Measurements from ENCODE around the gene RAB23. TPM values are rescaled to one million over a fixed set of nuclear protein-coding genes. Genes with fewer than 3 reads are reported as not detected.
"Not testable (repeated sequence)": the region's sequence is repeated elsewhere in the genome, so short reads cannot be mapped to it uniquely, and the experiment has no call there.

RAB23 gene
- total RNA-seq, 4 donors from 2014 or later, result 57.8 to 102 (median 70.3) TPM

DNA sequence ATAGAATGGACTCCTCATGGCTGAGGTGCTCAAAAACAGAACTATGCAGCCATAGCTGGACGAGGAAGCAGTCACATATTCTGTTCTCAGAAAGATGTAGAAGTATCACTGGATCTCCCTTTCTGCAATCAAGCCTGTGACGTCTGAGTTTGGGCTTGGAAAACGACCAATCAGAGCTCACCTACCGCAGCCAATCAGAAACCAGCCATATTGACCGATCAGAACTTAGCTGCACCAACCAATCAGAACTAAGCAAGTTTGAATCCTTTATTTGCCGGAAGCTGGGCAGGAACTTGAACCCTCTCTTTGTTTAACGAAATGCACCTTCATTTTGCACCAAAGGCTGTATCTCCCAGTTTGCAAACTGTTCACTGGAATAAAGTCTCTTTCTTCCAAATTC is 21.8 kb upstream of the RAB23 start:
- H3K36me3 ChIP-seq, result no peaks in the 10 kb centered on the region
- H3K9me3 ChIP-seq, result no peaks in the 10 kb centered on the region
- intact Hi-C loops (cut with DNase I), result no loop called here
- H3K27me3 ChIP-seq, result no peaks in the 10 kb centered on the region
- DNase-seq (ENCODE audit: extremely low spot score), result no peak
- peaks cover 0 to 23% (median 13%) of the 10 kb centered on the region in 4 donors for H3K4me1 ChIP-seq
- H3K27ac ChIP-seq (replicated peaks in 1 of 4), result no peak overlapping the region
- no peak overlapping the region for H3K4me3 ChIP-seq
- TF ChIP-seq EP300 (IDR thresholded peaks at IDR 0.05), result no peak
- TF ChIP-seq POLR2AphosphoS5 (IDR thresholded peaks at IDR 0.05), result no peak
- 91% methylated on average over 7 of the region's 7 CpGs for WGBS

DNA sequence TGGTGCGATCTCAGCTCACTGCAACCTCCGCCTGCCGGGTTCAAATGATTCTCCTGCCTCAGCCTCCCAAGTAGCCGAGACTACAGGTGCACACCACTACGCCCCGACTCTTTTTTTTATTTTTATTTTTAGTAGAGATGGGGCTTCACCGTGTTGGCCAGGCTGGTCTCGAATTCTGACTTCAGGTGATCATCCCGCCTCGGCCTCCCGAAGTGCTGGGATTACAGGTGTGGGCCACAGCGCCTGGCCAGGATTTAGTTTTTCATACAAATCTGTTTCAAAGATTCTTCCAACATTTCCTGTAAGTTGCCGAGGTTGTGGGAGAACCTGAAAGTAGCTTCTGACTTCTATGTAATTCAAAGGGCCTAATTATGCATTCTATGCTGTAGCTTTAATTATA is 21.4 kb upstream of the RAB23 start:
- intact Hi-C loops (cut with DNase I); H3K27me3 ChIP-seq; H3K9me3 ChIP-seq; DNase-seq (ENCODE audit: extremely low spot score); H3K4me3 ChIP-seq; H3K36me3 ChIP-seq: not testable (repeated sequence)
- Histone ChIP-seq H3K27ac (replicated peaks in 1 of 4) (peak overlapping the region in 1 of 4 donors; percentile 70), H3K4me1 (peaks cover 0 to 23% (median 13%) of the 10 kb centered on the region in 4 donors)
- WGBS, result 98% methylated on average over 13 of the region's 13 CpGs

DNA sequence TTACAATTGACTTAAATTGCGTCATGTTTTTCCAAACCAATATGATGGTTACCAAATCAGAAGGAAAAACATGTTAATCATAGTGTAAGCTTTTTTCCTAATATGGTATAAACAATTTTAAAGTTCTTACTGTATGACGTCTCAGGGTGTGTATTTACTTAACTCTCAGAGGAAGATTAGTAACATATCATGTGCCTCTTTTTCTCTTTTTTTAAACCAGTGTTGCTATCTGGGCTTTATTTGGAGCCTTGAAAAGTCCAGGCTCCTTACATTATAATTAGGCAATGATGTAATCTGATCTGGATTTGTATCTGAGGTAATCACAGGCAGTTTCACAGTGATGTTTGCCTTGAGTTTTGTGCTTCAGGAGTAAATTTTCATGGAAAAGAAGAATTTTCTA is 20.4 kb upstream of the RAB23 start:
- intact Hi-C loops (cut with DNase I), result no loop called here
- H3K4me3 ChIP-seq, result no peak overlapping the region

DNA sequence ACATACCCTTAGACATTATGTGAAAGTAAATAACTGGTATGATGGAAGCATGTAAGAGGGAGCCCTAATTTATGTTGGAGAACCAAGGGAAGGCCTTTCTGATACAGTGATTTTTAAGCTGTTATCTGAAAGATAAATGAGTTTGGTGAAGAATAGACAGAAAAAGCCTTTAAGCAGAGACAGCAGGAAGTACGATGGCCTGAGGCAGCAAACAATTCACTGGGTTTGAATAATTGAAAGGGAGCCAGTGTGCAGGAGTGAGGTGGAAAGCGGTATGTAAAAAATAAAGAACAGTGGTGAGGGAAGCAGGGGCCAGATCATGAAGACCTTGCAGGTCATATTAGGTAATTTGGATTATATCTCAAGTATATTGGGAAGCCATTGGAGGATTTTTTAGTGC is 4.1 kb upstream of the RAB23 start:
- H3K9me3 ChIP-seq, result no peaks in the 10 kb centered on the region
- TF ChIP-seq, protein P1, sequence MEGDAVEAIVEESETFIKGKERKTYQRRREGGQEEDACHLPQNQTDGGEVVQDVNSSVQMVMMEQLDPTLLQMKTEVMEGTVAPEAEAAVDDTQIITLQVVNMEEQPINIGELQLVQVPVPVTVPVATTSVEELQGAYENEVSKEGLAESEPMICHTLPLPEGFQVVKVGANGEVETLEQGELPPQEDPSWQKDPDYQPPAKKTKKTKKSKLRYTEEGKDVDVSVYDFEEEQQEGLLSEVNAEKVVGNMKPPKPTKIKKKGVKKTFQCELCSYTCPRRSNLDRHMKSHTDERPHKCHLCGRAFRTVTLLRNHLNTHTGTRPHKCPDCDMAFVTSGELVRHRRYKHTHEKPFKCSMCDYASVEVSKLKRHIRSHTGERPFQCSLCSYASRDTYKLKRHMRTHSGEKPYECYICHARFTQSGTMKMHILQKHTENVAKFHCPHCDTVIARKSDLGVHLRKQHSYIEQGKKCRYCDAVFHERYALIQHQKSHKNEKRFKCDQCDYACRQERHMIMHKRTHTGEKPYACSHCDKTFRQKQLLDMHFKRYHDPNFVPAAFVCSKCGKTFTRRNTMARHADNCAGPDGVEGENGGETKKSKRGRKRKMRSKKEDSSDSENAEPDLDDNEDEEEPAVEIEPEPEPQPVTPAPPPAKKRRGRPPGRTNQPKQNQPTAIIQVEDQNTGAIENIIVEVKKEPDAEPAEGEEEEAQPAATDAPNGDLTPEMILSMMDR (IDR thresholded peaks at IDR 0.05), result no peak
- no peak for TF ChIP-seq POLR2AphosphoS5 (IDR thresholded peaks at IDR 0.05)
- TF ChIP-seq EP300 (IDR thresholded peaks at IDR 0.05), result no peak
- TF ChIP-seq POLR2A (IDR thresholded peaks at IDR 0.05; ENCODE audit: low read depth), result no peak
- 66% methylated on average over 2 of the region's 2 CpGs for WGBS
- no peak overlapping the region for H3K27ac ChIP-seq (replicated peaks in 1 of 4)
- no peaks in the 10 kb centered on the region for H3K27me3 ChIP-seq
- intact Hi-C loops (cut with DNase I), result no loop called here
- H3K4me3 ChIP-seq, result no peak overlapping the region
- H3K36me3 ChIP-seq, result no peaks in the 10 kb centered on the region
- DNase-seq (ENCODE audit: extremely low spot score), result no peak
- peaks cover 6 to 11% (median 7%) of the 10 kb centered on the region in 4 donors for H3K4me1 ChIP-seq

More for the DNA sequence above, 20.4 kb upstream of the RAB23 start:
- 6% methylated on average over 2 of the region's 2 CpGs for WGBS
- no peak for DNase-seq (ENCODE audit: extremely low spot score)
- no peaks in the 10 kb centered on the region for H3K27me3 ChIP-seq
- no peaks in the 10 kb centered on the region for H3K36me3 ChIP-seq
- H3K4me1 ChIP-seq, result peaks cover 0 to 19% (median 13%) of the 10 kb centered on the region in 4 donors
- no peaks in the 10 kb centered on the region for H3K9me3 ChIP-seq
- peak overlapping the region in 2 of 4 donors; percentile 20 to 70 for H3K27ac ChIP-seq (replicated peaks in 1 of 4)
- TF ChIP-seq, protein P1 (IDR thresholded peaks at IDR 0.05), result no peak
- TF ChIP-seq POLR2AphosphoS5 (IDR thresholded peaks at IDR 0.05) (peak in 1 of 2 donors; percentile 35), POLR2A (IDR thresholded peaks at IDR 0.05; ENCODE audit: low read depth) (no peak), EP300 (IDR thresholded peaks at IDR 0.05) (no peak)

DNA sequence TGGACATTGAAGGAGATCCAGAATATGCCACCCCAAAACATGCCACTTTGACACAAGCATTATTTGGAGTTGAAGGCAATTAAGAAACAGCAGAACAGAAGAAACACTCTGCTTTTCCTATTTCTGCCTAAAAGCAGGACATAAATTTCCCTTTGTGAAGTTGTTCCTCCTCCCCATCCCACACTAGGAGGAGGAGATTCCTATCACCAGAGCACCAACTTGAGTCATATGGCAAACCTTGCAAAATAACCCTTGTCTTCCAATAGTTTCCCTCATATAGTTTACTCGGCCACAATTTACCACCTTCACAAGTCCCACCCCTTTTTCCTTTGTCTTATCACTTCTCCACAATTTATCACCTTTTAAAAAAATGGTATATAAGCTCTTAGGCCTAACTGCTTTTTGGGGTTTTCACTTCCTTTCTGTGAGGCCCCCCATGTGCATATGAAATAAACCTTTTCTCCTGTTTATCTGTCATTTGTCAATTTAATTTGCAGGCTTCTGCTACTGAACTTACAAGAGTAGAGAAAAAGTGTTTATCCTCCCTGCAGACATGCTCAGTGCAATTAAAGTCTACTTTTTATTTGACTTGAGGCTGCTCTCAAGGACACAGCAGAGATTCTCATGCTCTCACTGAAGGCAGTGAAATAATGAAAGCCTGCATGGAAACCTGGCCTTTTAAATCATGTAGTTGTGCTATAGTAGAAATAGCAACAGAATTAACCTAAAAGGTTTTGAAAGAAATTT is 2.8 kb upstream of the RAB23 start:
- no peak for DNase-seq (ENCODE audit: extremely low spot score)
- H3K36me3 ChIP-seq, result no peaks in the 10 kb centered on the region
- peaks cover 6 to 20% (median 9%) of the 10 kb centered on the region in 4 donors for H3K4me1 ChIP-seq
- H3K4me3 ChIP-seq, result no peak overlapping the region
- TF ChIP-seq POLR2A (IDR thresholded peaks at IDR 0.05; ENCODE audit: low read depth) (no peak), EP300 (IDR thresholded peaks at IDR 0.05) (no peak), POLR2AphosphoS5 (IDR thresholded peaks at IDR 0.05) (no peak)
- TF ChIP-seq, protein P1 (IDR thresholded peaks at IDR 0.05), result no peak
- no peaks in the 10 kb centered on the region for H3K9me3 ChIP-seq
- 50% methylated on average over 1 of the region's 1 CpG for WGBS
- H3K27ac ChIP-seq (replicated peaks in 1 of 4), result no peak overlapping the region
- H3K27me3 ChIP-seq, result no peaks in the 10 kb centered on the region
- intact Hi-C loops (cut with DNase I), result loop anchor here (5.0 kb wide), 2 partner anchors 38 to 53 kb away; partner anchors contain the start of gene BAG2
